K562 (cell line): ENCODE results near the gene RUNX1. TPM values are rescaled to one million over a fixed set of nuclear protein-coding genes. Genes with fewer than 3 reads are reported as not detected.

ENCODE experiments used
- ESRRA ChIP-seq: fragments of 450-650 bp; IDR thresholded peaks from 2 replicates; pipeline ENCODE4 v1.6.1; 2014; ENCODE audit warnings: low read depth, mild to moderate bottlenecking, moderate library complexity, borderline replicate concordance
- ETV5 ChIP-seq: sonication (generic); formaldehyde crosslinking; IDR thresholded peaks from 2 replicates; pipeline ENCODE4 v1.4.0; 2020; ENCODE audit warnings: low read depth, mild to moderate bottlenecking, missing genetic modification reagents
- GABPB2 ChIP-seq: fragments of 250-450 bp; sonication (Bioruptor Pico); conservative IDR thresholded peaks from 2 replicates; pipeline ENCODE4 v1.5.1; 2021; ENCODE audit warnings: mild to moderate bottlenecking
- HDAC6 ChIP-seq: IDR thresholded peaks from 2 replicates; pipeline ENCODE4 v1.6.1; 2012; ENCODE audit warnings: low read depth, mild to moderate bottlenecking, control low read depth, inconsistent platforms, low read length, moderate library complexity
- JUND ChIP-seq, 2 experiments: IDR thresholded peaks; 2 replicates in 1 of 2; 3 replicates in 1 of 2; pipeline ENCODE4 v1.6.1; 2011; ENCODE audit warnings: borderline replicate concordance in 2 of 2, low read depth in 2 of 2, low read length in 2 of 2, improper control_type of control experiment in 1 of 2, missing biosample characterization in 1 of 2, missing genetic modification characterization in 1 of 2, missing genetic modification reagents in 1 of 2
- MYC ChIP-seq, 2 experiments: fragments of 250-450 bp in 1 of 2; sonication (Bioruptor Pico) in 1 of 2; IDR thresholded peaks; 2 replicates each; pipeline versions ENCODE4 v1.5.1 to v1.6.1; 2012 to 2021; ENCODE audit warnings: low read depth in 2 of 2, borderline replicate concordance in 1 of 2, improper control_type of control experiment in 1 of 2, low read length in 1 of 2, mild to moderate bottlenecking in 1 of 2, moderate library complexity in 1 of 2
- NR2F6 ChIP-seq: fragments of 450-650 bp; formaldehyde crosslinking; IDR thresholded peaks from 2 replicates; pipeline ENCODE4 v1.4.0; 2020; ENCODE audit warnings: mild to moderate bottlenecking
- PHF20 ChIP-seq: fragments of 450-650 bp; IDR thresholded peaks from 2 replicates; pipeline ENCODE4 v1.6.1; 2018; ENCODE audit not compliant: partially characterized antibody
- PHTF2 ChIP-seq: fragments of 250-450 bp; sonication (Bioruptor Pico); IDR thresholded peaks from 2 replicates; pipeline ENCODE4 v1.5.0; 2021; ENCODE audit warnings: mild to moderate bottlenecking
- ZNF239 ChIP-seq: fragments of 250-450 bp; sonication (Bioruptor Pico); IDR thresholded peaks from 2 replicates; pipeline ENCODE4 v1.4.0; 2020; ENCODE audit warnings: mild to moderate bottlenecking
- ZNF263 ChIP-seq: sonication (generic); formaldehyde crosslinking; IDR thresholded peaks from 2 replicates; pipeline ENCODE4 v1.8.0; 2022; ENCODE audit warnings: mild to moderate bottlenecking, missing genetic modification reagents, borderline replicate concordance
- polyA plus RNA-seq, 8 experiments: library from polyadenylated mRNA; depleted of rRNA in 4 of 8; stranded (reverse) in 5 of 8; unstranded in 3 of 8; fragments of >200 nt; fragmentation: Nextera tagmentation in 2 of 8; fragmentation: Illumina TruSeq in 1 of 8; extraction: Ambion mirVana in 2 of 8; extraction: Trizol in 1 of 8; gene quantifications; 2 replicates each; pipeline versions ENCODE4 v1.2.1 to v1.2.3, GENCODE V29; 2011 to 2014; ENCODE audit warnings: inconsistent platforms in 1 of 8, missing spikeins in 1 of 8
- total RNA-seq, 7 experiments: library from RNA; depleted of rRNA in 6 of 7; stranded (reverse); fragments of >200 nt in 6 of 7; fragmentation: Illumina TruSeq in 2 of 7; extraction: Trizol in 2 of 7; gene quantifications; 2 replicates each; pipeline versions ENCODE4 v1.2.1 to v1.2.3, GENCODE V29; 2011 to 2021; ENCODE audit warnings: low replicate concordance in 1 of 7
- TF ChIP-seq, protein P1 (sequence below), 2 experiments: fragments of 450-650 bp in 1 of 2; sonication (generic) in 1 of 2; formaldehyde crosslinking; conservative IDR thresholded peaks; 2 replicates each; pipeline versions ENCODE4 v1.4.0 to v1.8.1; 2020 to 2022; ENCODE audit warnings: mild to moderate bottlenecking in 1 of 2, missing genetic modification reagents in 1 of 2
- TF ChIP-seq, protein P2 (sequence below): fragments of 250-450 bp; sonication (Bioruptor Pico); IDR thresholded peaks from 2 replicates; pipeline ENCODE4 v1.8.0; 2021; ENCODE audit warnings: mild to moderate bottlenecking, moderate library complexity
- TF ChIP-seq, protein P3 (sequence below): fragments of 450-650 bp; IDR thresholded peaks from 2 replicates; pipeline ENCODE4 v1.7.1; 2018; ENCODE audit warnings: mild to moderate bottlenecking, low read depth; ENCODE audit not compliant: partially characterized antibody
- TF ChIP-seq, protein P4 (sequence below): fragments of 250-450 bp; sonication (Bioruptor Pico); IDR thresholded peaks from 2 replicates; pipeline ENCODE4 v1.5.0; 2021; ENCODE audit warnings: mild to moderate bottlenecking, borderline replicate concordance
- TF ChIP-seq, protein P5 (sequence below): fragments of 450-650 bp; IDR thresholded peaks from 2 replicates; pipeline ENCODE4 v1.6.1; 2016
- TF ChIP-seq, protein P6 (sequence below): fragments of 250-450 bp; sonication (Bioruptor Pico); IDR thresholded peaks from 2 replicates; pipeline ENCODE4 v1.8.0; 2022; ENCODE audit warnings: moderate library complexity, mild to moderate bottlenecking, inconsistent platforms

RUNX1 gene
- total and polyA plus RNA-seq, 9 of the 15 experiments (the other 6 are each of a cell fraction or from before 2014, with no cell fraction given): 2.2 to 68.6 (median 17.8) TPM

DNA sequence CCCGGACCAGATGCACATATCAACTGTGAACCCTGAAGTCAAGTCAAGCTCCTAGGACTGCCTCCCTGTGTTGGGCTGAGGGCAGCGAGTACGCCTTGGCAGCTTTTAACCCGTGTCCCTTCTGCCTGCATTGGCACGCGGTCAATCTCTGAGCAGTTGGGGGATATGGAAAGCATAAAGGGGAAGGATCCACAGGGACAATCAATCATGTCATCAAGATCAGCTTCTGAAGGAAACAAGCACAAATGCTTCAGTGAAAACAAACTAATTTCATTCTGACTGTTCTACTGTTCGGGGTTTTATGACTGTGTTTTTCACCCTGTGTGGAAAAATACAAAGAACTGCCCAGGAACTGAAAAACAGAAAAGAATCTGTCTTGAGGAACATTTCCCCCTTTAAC is 106.2 kb downstream of the RUNX1 start (continued):
- TF ChIP-seq, protein P1, sequence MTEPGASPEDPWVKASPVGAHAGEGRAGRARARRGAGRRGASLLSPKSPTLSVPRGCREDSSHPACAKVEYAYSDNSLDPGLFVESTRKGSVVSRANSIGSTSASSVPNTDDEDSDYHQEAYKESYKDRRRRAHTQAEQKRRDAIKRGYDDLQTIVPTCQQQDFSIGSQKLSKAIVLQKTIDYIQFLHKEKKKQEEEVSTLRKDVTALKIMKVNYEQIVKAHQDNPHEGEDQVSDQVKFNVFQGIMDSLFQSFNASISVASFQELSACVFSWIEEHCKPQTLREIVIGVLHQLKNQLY (CRISPR knock-in tag; conservative IDR thresholded peaks at IDR 0.05): no peak
- TF ChIP-seq, protein P2, sequence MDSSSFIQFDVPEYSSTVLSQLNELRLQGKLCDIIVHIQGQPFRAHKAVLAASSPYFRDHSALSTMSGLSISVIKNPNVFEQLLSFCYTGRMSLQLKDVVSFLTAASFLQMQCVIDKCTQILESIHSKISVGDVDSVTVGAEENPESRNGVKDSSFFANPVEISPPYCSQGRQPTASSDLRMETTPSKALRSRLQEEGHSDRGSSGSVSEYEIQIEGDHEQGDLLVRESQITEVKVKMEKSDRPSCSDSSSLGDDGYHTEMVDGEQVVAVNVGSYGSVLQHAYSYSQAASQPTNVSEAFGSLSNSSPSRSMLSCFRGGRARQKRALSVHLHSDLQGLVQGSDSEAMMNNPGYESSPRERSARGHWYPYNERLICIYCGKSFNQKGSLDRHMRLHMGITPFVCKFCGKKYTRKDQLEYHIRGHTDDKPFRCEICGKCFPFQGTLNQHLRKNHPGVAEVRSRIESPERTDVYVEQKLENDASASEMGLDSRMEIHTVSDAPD (CRISPR knock-in tag): no peak
- no peak for TF ChIP-seq JUND (IDR thresholded peaks at IDR 0.05; ENCODE audit: borderline replicate concordance, low read depth, low read length)
- TF ChIP-seq JUND (tag; IDR thresholded peaks at IDR 0.05; ENCODE audit: borderline replicate concordance, low read depth, low read length): no peak
- no peak for TF ChIP-seq ETV5 (CRISPR knock-in tag)
- TF ChIP-seq ZNF239 (CRISPR knock-in tag): no peak
- 0 out of 2 replicates have a peak, but pooled peaks have one; percentile 20 for TF ChIP-seq GABPB2 (CRISPR knock-in tag)
- TF ChIP-seq, protein P3, sequence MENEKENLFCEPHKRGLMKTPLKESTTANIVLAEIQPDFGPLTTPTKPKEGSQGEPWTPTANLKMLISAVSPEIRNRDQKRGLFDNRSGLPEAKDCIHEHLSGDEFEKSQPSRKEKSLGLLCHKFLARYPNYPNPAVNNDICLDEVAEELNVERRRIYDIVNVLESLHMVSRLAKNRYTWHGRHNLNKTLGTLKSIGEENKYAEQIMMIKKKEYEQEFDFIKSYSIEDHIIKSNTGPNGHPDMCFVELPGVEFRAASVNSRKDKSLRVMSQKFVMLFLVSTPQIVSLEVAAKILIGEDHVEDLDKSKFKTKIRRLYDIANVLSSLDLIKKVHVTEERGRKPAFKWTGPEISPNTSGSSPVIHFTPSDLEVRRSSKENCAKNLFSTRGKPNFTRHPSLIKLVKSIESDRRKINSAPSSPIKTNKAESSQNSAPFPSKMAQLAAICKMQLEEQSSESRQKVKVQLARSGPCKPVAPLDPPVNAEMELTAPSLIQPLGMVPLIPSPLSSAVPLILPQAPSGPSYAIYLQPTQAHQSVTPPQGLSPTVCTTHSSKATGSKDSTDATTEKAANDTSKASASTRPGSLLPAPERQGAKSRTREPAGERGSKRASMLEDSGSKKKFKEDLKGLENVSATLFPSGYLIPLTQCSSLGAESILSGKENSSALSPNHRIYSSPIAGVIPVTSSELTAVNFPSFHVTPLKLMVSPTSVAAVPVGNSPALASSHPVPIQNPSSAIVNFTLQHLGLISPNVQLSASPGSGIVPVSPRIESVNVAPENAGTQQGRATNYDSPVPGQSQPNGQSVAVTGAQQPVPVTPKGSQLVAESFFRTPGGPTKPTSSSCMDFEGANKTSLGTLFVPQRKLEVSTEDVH: no peak
- TF ChIP-seq, protein P4, sequence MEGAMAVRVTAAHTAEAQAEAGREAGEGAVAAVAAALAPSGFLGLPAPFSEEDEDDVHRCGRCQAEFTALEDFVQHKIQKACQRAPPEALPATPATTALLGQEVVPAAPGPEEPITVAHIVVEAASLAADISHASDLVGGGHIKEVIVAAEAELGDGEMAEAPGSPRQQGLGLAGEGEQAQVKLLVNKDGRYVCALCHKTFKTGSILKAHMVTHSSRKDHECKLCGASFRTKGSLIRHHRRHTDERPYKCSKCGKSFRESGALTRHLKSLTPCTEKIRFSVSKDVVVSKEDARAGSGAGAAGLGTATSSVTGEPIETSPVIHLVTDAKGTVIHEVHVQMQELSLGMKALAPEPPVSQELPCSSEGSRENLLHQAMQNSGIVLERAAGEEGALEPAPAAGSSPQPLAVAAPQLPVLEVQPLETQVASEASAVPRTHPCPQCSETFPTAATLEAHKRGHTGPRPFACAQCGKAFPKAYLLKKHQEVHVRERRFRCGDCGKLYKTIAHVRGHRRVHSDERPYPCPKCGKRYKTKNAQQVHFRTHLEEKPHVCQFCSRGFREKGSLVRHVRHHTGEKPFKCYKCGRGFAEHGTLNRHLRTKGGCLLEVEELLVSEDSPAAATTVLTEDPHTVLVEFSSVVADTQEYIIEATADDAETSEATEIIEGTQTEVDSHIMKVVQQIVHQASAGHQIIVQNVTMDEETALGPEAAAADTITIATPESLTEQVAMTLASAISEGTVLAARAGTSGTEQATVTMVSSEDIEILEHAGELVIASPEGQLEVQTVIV (CRISPR knock-in tag): no peak
- TF ChIP-seq, protein P5, sequence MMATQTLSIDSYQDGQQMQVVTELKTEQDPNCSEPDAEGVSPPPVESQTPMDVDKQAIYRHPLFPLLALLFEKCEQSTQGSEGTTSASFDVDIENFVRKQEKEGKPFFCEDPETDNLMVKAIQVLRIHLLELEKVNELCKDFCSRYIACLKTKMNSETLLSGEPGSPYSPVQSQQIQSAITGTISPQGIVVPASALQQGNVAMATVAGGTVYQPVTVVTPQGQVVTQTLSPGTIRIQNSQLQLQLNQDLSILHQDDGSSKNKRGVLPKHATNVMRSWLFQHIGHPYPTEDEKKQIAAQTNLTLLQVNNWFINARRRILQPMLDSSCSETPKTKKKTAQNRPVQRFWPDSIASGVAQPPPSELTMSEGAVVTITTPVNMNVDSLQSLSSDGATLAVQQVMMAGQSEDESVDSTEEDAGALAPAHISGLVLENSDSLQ: peak; percentile 77
- TF ChIP-seq MYC (IDR thresholded peaks at IDR 0.05; ENCODE audit: low read depth, low read length): 0 out of 2 replicates have a peak, but pooled peaks have one; percentile 16
- no peak for TF ChIP-seq MYC (CRISPR knock-in tag; IDR thresholded peaks at IDR 0.05; ENCODE audit: borderline replicate concordance, low read depth)
- TF ChIP-seq, protein P6, sequence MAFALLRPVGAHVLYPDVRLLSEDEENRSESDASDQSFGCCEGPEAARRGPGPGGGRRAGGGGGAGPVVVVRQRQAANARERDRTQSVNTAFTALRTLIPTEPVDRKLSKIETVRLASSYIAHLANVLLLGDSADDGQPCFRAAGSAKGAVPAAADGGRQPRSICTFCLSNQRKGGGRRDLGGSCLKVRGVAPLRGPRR (CRISPR knock-in tag): no peak
- TF ChIP-seq ZNF263 (CRISPR knock-in tag): no peak
- TF ChIP-seq NR2F6 (CRISPR knock-in tag): no peak
- no peak for TF ChIP-seq PHF20
- no peak for TF ChIP-seq PHTF2 (CRISPR knock-in tag)
- no peak for TF ChIP-seq HDAC6
- no peak for TF ChIP-seq ESRRA
